Measurements from ENCODE around the gene TASOR2. TPM values are rescaled to one million over a fixed set of nuclear protein-coding genes. Genes with fewer than 3 reads are reported as not detected.

Gene TASOR2
- total and polyA plus RNA-seq, 2 donors (not counting 3 experiments of a cell fraction or from before 2014, with no cell fraction given): 13.6 to 49.9 TPM

GRCh38 chr10:5710859-5711258 lies 26.2 kb downstream of the TASOR2 start:
- no peaks in the 10 kb centered on the region for H3K9me3 ChIP-seq (replicated peaks; ENCODE audit: control insufficient read depth, insufficient read depth, low read length)
- intact Hi-C loops (cut with micrococcal nuclease) (no loop called here), dilution Hi-C loops (cut with MboI; ENCODE audit: extremely low pct_ligation_motif_present, low sequenced_read_pairs) (no loop called here)
- H3K9me1 ChIP-seq (replicated peaks; ENCODE audit: control insufficient read depth, extremely low read depth, insufficient read depth, low read length): no peaks in the 10 kb centered on the region
- no peak overlapping the region for H3K4me2 ChIP-seq (ENCODE audit: insufficient read depth, low read length)
- H3K9ac ChIP-seq (replicated peaks; ENCODE audit: extremely low read depth, insufficient read depth, low read length): no peak overlapping the region
- FAIRE-seq (no peak), DNase-seq (ENCODE audit: low read depth, low spot score) (no peak)
- no peak overlapping the region for H3K27ac ChIP-seq (ENCODE audit: insufficient read depth, low read depth, low read length)
- ChIA-PET POLR2A (no interaction called here), CTCF (interaction anchor here (1.1 kb wide), 1 partner anchor 10 kb away, joined by 3 read pairs; no protein-coding TSS in a partner anchor)
- H3K36me3 ChIP-seq (ENCODE audit: control insufficient read depth in 2 of 2, extremely low read depth in 1 of 2, insufficient read depth in 2 of 2, low read length in 2 of 2): no peaks in the 10 kb centered on the region
- H3K4me1 ChIP-seq (ENCODE audit: control insufficient read depth, extremely low read depth, insufficient read depth, low read length): no peaks in the 10 kb centered on the region
- no peaks in the 10 kb centered on the region for H3K27me3 ChIP-seq (ENCODE audit: control insufficient read depth in 2 of 2, insufficient read depth in 2 of 2, low read length in 2 of 2)
- H4K20me1 ChIP-seq (replicated peaks; ENCODE audit: control insufficient read depth, extremely low read depth, insufficient read depth, low read length): no peaks in the 10 kb centered on the region
- H3K79me2 ChIP-seq (ENCODE audit: control insufficient read depth, insufficient read depth, low read length): peaks cover 59% of the 10 kb centered on the region
- no peak overlapping the region for H2AFZ ChIP-seq (ENCODE audit: low read depth, low read length)
- no peak for TF ChIP-seq MAX (IDR thresholded peaks at IDR 0.05; ENCODE audit: insufficient read depth, insufficient read length)
- no peak for TF ChIP-seq CTCF (IDR thresholded peaks at IDR 0.05; ENCODE audit: extremely low read depth in 1 of 2, insufficient read depth in 1 of 2, low read depth in 1 of 2, low read length in 2 of 2)
- no peak for TF ChIP-seq POLR2AphosphoS5 (IDR thresholded peaks at IDR 0.05; ENCODE audit: insufficient read depth, low read depth, low read length)
- TF ChIP-seq EZH2 (IDR thresholded peaks at IDR 0.05; ENCODE audit: borderline replicate concordance, low read depth, low read length, severe bottlenecking): no peak
- TF ChIP-seq MYC (IDR thresholded peaks at IDR 0.05; ENCODE audit: low read depth, low read length): no peak
- TF ChIP-seq FOS (IDR thresholded peaks at IDR 0.05; ENCODE audit: borderline replicate concordance, insufficient read depth, low read length): no peak
- TF ChIP-seq POLR2A (IDR thresholded peaks at IDR 0.05; ENCODE audit: low read depth, low read length): no peak
- no peak for TF ChIP-seq GATA2 (IDR thresholded peaks at IDR 0.05; ENCODE audit: insufficient read depth, insufficient read length, low read depth, low read length)
- no peak for TF ChIP-seq JUN (IDR thresholded peaks at IDR 0.05; ENCODE audit: borderline replicate concordance, insufficient read depth, insufficient read length, low read depth)
- H3K4me3 ChIP-seq (replicated peaks in 1 of 3; ENCODE audit: insufficient read depth in 1 of 3, low read depth in 1 of 3, low read length in 3 of 3): no peak overlapping the region
- no TSS peak for BruUV-seq (replicated peaks)
